Hepatocyte (in vitro differentiated cells): ENCODE results near the gene B3GNT3.

Experiments
- CTCF ChIP-seq: fragments of 200-600 bp; sonication (generic); IDR thresholded peaks from 2 replicates; pipeline ENCODE4 v1.5.1; 2016; ENCODE audit warnings: antibody characterized with exemption, mild to moderate bottlenecking; ENCODE audit not compliant: poor library complexity
- EZH2 ChIP-seq: fragments of 200-600 bp; sonication (generic); IDR thresholded peaks from 2 replicates; pipeline ENCODE4 v1.6.1; 2016; ENCODE audit warnings: antibody characterized with exemption, mild to moderate bottlenecking, borderline replicate concordance

DNA sequence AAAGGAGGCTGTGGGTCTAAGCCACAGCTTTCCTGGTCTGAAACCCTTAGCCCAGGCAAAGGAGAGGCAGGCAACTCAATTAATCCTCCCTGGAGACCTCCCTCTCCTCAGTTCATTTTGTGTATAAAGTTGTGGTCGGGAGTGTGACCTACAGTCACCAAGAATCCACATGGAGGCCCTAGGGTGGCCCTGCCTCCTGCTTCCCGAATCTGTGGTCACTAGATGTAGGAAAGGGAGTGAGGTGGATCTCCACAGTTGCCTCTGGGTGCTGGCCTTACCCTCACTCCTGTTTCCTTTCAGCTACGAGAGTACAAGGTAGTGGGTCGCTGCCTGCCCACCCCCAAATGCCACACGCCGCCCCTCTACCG is 66.0 kb downstream of the B3GNT3 start:
- TF ChIP-seq CTCF (no peak), EZH2 (no peak)
